Measurements from ENCODE around the gene TNFRSF12A.

TNFRSF12A gene

GRCh38 chr16:2982402-2982801, 37.8 kb upstream of the TNFRSF12A start:
- no peak for TF ChIP-seq CTCF (IDR thresholded peaks at IDR 0.05; ENCODE audit: insufficient read depth, low read length, missing control alignments)
- no peak for DNase-seq (ENCODE audit: low read depth, low spot score)
- ChIA-PET CTCF (interaction anchor here (1.0 to 2.3 kb wide), 11 partner anchors 11 to 55 kb away, joined by 3 to 10 read pairs (median 5); no protein-coding TSS in a partner anchor), POLR2A (interaction anchor here (2.0 kb wide), 1 partner anchor 38 kb away, joined by 5 read pairs; the partner anchor contains the start of gene TNFRSF12A)
- no peak overlapping the region for H3K4me3 ChIP-seq (ENCODE audit: low read depth, low read length)

- H3K4me3 ChIP-seq (ENCODE audit: low read depth, low read length): peak overlapping the region; percentile 47
- TF ChIP-seq CTCF (IDR thresholded peaks at IDR 0.05; ENCODE audit: insufficient read depth, low read length, missing control alignments): peak; percentile 72
- CTCF ChIA-PET: interaction anchor here (0.6 to 1.7 kb wide), 13 partner anchors 8 to 317 kb away, joined by 3 to 6 read pairs (median 5); no protein-coding TSS in a partner anchor
- no peak for DNase-seq (ENCODE audit: low read depth, low spot score)
- POLR2A ChIA-PET: no interaction called here
These were observed 36.4 kb upstream of the TNFRSF12A start for GRCh38 chr16:2983706-2984136.

- TF ChIP-seq CTCF (IDR thresholded peaks at IDR 0.05; ENCODE audit: insufficient read depth, low read length, missing control alignments): no peak
- H3K4me3 ChIP-seq (ENCODE audit: low read depth, low read length): no peak overlapping the region
- DNase-seq (ENCODE audit: low read depth, low spot score): no peak
- CTCF ChIA-PET: interaction anchor here (1.7 kb wide), 1 partner anchor 9 kb away, joined by 6 read pairs; no protein-coding TSS in a partner anchor
- POLR2A ChIA-PET: no interaction called here
These were observed 34.7 kb upstream of the TNFRSF12A start for GRCh38 chr16:2985462-2985861.

- ChIA-PET CTCF (no interaction called here), POLR2A (no interaction called here)
- no peak for DNase-seq (ENCODE audit: low read depth, low spot score)
- TF ChIP-seq CTCF (IDR thresholded peaks at IDR 0.05; ENCODE audit: insufficient read depth, low read length, missing control alignments): no peak
- no peak overlapping the region for H3K4me3 ChIP-seq (ENCODE audit: low read depth, low read length)
These were observed 34.2 kb upstream of the TNFRSF12A start for GRCh38 chr16:2985893-2986355.

GRCh38 chr16:2986623-2987188, 33.5 kb upstream of the TNFRSF12A start:
- ChIA-PET CTCF (interaction anchor here (1.2 kb wide), 1 partner anchor 12 kb away, joined by 3 read pairs; no protein-coding TSS in a partner anchor), POLR2A (no interaction called here)
- no peak overlapping the region for H3K4me3 ChIP-seq (ENCODE audit: low read depth, low read length)
- TF ChIP-seq CTCF (IDR thresholded peaks at IDR 0.05; ENCODE audit: insufficient read depth, low read length, missing control alignments): no peak
- no peak for DNase-seq (ENCODE audit: low read depth, low spot score)

GRCh38 chr16:2987286-2987685, 32.9 kb upstream of the TNFRSF12A start:
- CTCF ChIA-PET: interaction anchor here (1.2 kb wide), 1 partner anchor 12 kb away, joined by 3 read pairs; no protein-coding TSS in a partner anchor
- TF ChIP-seq CTCF (IDR thresholded peaks at IDR 0.05; ENCODE audit: insufficient read depth, low read length, missing control alignments): no peak
- POLR2A ChIA-PET: no interaction called here
- no peak for DNase-seq (ENCODE audit: low read depth, low spot score)
- H3K4me3 ChIP-seq (ENCODE audit: low read depth, low read length): no peak overlapping the region

All from AG04449 (cell line).